Measurements from ENCODE around the gene S100B.

DNA sequence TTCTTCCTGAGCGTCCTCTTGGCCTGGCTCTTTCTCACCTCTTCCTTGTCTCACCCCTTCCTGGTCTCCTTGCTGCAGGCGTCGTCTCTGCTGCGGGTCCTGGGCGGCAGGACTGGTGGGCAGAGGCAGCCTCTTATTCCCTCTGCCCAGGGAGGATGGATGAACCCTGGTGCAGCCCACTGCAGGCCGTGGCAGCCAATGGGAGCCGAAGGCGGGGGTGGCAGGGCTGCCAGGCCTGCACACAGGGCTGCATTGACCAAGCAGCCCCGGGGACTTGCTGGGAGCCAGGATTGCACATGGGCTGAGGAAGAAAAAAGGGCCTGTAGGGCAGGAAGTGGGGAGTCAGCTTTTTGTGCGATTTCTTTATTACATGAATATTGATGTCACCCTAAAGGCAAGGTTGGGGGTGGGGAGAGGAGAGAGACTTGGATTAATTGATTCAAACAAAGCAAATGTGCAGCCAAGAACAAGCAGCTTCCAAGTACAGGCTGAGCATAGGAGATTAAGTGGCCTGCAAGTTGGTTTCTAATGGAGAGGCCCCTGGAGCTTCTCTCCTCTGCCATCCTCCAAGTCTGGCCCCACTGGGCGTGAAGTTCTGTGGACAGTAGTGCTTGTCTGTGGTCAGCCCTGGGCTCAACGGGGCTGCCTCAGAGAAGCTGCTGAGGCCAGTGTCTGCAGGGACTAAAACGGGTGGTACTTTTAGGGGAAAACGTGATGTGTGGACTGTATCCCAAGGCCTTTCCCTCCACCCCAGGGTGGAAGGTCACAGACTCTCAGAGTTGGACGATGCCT is at the start of gene S100B:
- TF ChIP-seq, protein P1, sequence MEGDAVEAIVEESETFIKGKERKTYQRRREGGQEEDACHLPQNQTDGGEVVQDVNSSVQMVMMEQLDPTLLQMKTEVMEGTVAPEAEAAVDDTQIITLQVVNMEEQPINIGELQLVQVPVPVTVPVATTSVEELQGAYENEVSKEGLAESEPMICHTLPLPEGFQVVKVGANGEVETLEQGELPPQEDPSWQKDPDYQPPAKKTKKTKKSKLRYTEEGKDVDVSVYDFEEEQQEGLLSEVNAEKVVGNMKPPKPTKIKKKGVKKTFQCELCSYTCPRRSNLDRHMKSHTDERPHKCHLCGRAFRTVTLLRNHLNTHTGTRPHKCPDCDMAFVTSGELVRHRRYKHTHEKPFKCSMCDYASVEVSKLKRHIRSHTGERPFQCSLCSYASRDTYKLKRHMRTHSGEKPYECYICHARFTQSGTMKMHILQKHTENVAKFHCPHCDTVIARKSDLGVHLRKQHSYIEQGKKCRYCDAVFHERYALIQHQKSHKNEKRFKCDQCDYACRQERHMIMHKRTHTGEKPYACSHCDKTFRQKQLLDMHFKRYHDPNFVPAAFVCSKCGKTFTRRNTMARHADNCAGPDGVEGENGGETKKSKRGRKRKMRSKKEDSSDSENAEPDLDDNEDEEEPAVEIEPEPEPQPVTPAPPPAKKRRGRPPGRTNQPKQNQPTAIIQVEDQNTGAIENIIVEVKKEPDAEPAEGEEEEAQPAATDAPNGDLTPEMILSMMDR (IDR thresholded peaks at IDR 0.05; ENCODE audit: poor library complexity) = no peak
- no peak for TF ChIP-seq EZH2 (IDR thresholded peaks at IDR 0.05; ENCODE audit: borderline replicate concordance)
- TF ChIP-seq EZH2phosphoT487 (IDR thresholded peaks at IDR 0.05; ENCODE audit: low read depth, severe bottlenecking, unreplicated experiment) = no peak

All from hepatocyte (in vitro differentiated cells).